Measurements from ENCODE around the gene OR6N1.

GRCh38 chr1:158716335-158716734, 55.7 kb downstream of the OR6N1 start:
- TF ChIP-seq POLR2A (IDR thresholded peaks at IDR 0.05), result no peak
- TF ChIP-seq CTCF (IDR thresholded peaks at IDR 0.05), result no peak

Measured in heart left ventricle (tissue), 13 donors.